Heart right ventricle (tissue), 16 donors: ENCODE results near the gene CYB561. TPM values are rescaled to one million over a fixed set of nuclear protein-coding genes. Genes with fewer than 3 reads are reported as not detected.

Experiments
- ATAC-seq, 8 donors: fragments of 200-7000 bp; cut with Tn5 transposase; one replicate each; pipeline ENCODE4 v1.9.1; 2020; ENCODE audit warnings: mild to moderate bottlenecking in 8 of 8, moderate library complexity in 8 of 8, moderate number of reproducible peaks in 1 of 8
- DNase-seq, 2 donors: peaks; one replicate each; pipeline ENCODE4 v3.0.0-alpha.2; 2020
- H3K27ac ChIP-seq, 10 donors: fragments of 200-600 bp; sonication (generic) in 2 of 10; one replicate each; pipeline versions ENCODE4 v1.5.0 to v1.8.0; 2020 to 2022; ENCODE audit warnings: mild to moderate bottlenecking in 3 of 10
- H3K27me3 ChIP-seq, 7 donors: fragments of 200-600 bp; one replicate each; pipeline ENCODE4 v1.8.0; 2021 to 2022; ENCODE audit warnings: mild to moderate bottlenecking in 2 of 7
- H3K36me3 ChIP-seq, 9 donors: fragments of 200-600 bp; sonication (generic) in 1 of 9; one replicate each; pipeline versions ENCODE4 v1.5.0 to v1.8.0; 2020 to 2022; ENCODE audit warnings: mild to moderate bottlenecking in 2 of 9
- H3K4me1 ChIP-seq, 9 donors: fragments of 200-600 bp; sonication (generic) in 1 of 9; one replicate each; pipeline versions ENCODE4 v1.5.0 to v1.8.0; 2020 to 2022; ENCODE audit warnings: mild to moderate bottlenecking in 4 of 9
- H3K4me3 ChIP-seq, 10 donors: fragments of 200-600 bp; sonication (generic) in 2 of 10; one replicate each; pipeline versions ENCODE4 v1.5.0 to v1.8.0; 2020 to 2022; ENCODE audit warnings: mild to moderate bottlenecking in 7 of 10, moderate library complexity in 2 of 10
- H3K9me3 ChIP-seq, 11 donors: fragments of 200-600 bp in 10 of 11; sonication (generic) in 2 of 11; one replicate each; pipeline versions ENCODE4 v1.5.0 to v1.8.0; 2013 to 2022; ENCODE audit warnings: mild to moderate bottlenecking in 2 of 11, control low read depth in 1 of 11, moderate library complexity in 1 of 11
- CTCF ChIP-seq, 9 donors: fragments of 200-600 bp; sonication (generic) in 2 of 9; IDR thresholded peaks; one replicate each; pipeline versions ENCODE4 v1.5.0 to v1.8.0; 2021 to 2022; ENCODE audit warnings: antibody characterized with exemption in 9 of 9, mild to moderate bottlenecking in 5 of 9, moderate library complexity in 1 of 9
- WGBS, 2 donors: extraction: QIAGEN DNeasy Blood & Tissue Kit; methylation state at CpG; one replicate each; pipeline ENCODE4 v1.1.7; 2013; ENCODE audit warnings: inconsistent platforms in 1 of 2; 5-methylcytosine and 5-hydroxymethylcytosine counted together
- intact Hi-C, 10 donors: fragments of 100-400 bp; cut with DNase I; formaldehyde crosslinking; loops; one replicate each; pipeline versions ENCODE4 v1.11.1 to v1.14.2; 2022
- polyA plus RNA-seq, 2 donors: library from polyadenylated mRNA; stranded (reverse); fragments of 200-250 nt; gene quantifications; one replicate each; pipeline ENCODE4 v1.2.3, GENCODE V29; 2013
- total RNA-seq, 10 donors: library from RNA; stranded (reverse); fragmentation: NEBNext Ultra II Directional in 3 of 10; extraction: Animal tissue kit (Norgen Biotek cat#: 25700) in 3 of 10; gene quantifications; one replicate each; pipeline versions ENCODE4 v1.2.1 to v1.2.4, GENCODE V29; 2021 to 2023
- donor health status: Arrhythmogenic right ventricular cardiomyopathy.
- donor health status: ischemic (EF 13 %, LVEDD 7.1; RV severe dilation, severe dysfunction).
- donor health status: healthy with polysubstance abuse.
- donor health status: DM: no; HTN: yes; CAD: no.
- donor health status: DM: no; HTN: no; CAD: no.
- donor health status: ischemic (EF 25% LVEDD 6.9; RV normal size, moderate dysfunction).
- donor health status: ischemic (EF 25% LVEDD 5.7; RV mildly dilated, moderate dysfunction).
- donor health status: healthy.
- donor health status: DM: yes; HTN: yes; CAD: no.
- donor health status: Ischemic cardiomyopathy.
- donor health status: ischemic (EF 35%, LVEDD 5.7; RV mildly dilated, moderate dysfunction).
- donor health status: nonischemic (EF 11% LVEDD 7.7; RV severe dilation, severe dysfunction).
- donor health status: DM: yes; HTN: yes; CAD: no.
- donor health status: PGD.
- donor health status: ischemic (EF 29% LVEDD 5.4; RV normal size, mild dysfunction).
- donor health status: nonischemic (EF 23%, LVEDD 6.1; RV moderate dilation, normal function).

CYB561 gene
- total and polyA plus RNA-seq, 12 donors: 5.5 to 22.8 (median 8.5) TPM

GRCh38 chr17:63423251-63423950, 22.7 kb downstream of the CYB561 start:
- 63 to 71% methylated on average over 11 of the region's 11 CpGs for WGBS, 2 donors
- intact Hi-C loops: loop anchor here in 2 of 10 donors (5.0 to 10.0 kb wide), 2 partner anchors 189 to 271 kb away; no protein-coding TSS in a partner anchor
- peaks cover 0 to 42% (median 5%) of the 10 kb centered on the region in 9 donors for H3K36me3 ChIP-seq
- TF ChIP-seq CTCF (IDR thresholded peaks at IDR 0.05): no peak
- no peaks in the 10 kb centered on the region for H3K9me3 ChIP-seq
- H3K27me3 ChIP-seq: no peaks in the 10 kb centered on the region
- DNase-seq: no peak
- H3K4me3 ChIP-seq: no peak overlapping the region
- H3K4me1 ChIP-seq: peaks cover 0 to 47% (median 24%) of the 10 kb centered on the region in 9 donors
- H3K27ac ChIP-seq: peak overlapping the region in 4 of 10 donors; percentile 5 to 51 (median 33)
- peak in 2 of 8 donors; percentile 22 to 31 for ATAC-seq

- Histone ChIP-seq H3K27ac (no peak overlapping the region), H3K9me3 (no peaks in the 10 kb centered on the region), H3K4me1 (peaks cover 0 to 35% (median 15%) of the 10 kb centered on the region in 9 donors), H3K36me3 (peaks cover 0 to 55% (median 5%) of the 10 kb centered on the region in 9 donors), H3K4me3 (no peak overlapping the region), H3K27me3 (no peaks in the 10 kb centered on the region)
- TF ChIP-seq CTCF (IDR thresholded peaks at IDR 0.05): no peak
- intact Hi-C loops: loop anchor here in 2 of 10 donors (5.0 to 10.0 kb wide), 2 partner anchors 190 to 273 kb away; no protein-coding TSS in a partner anchor
- DNase-seq: no peak
- ATAC-seq: no peak
- WGBS, 2 donors: 93 to 94% methylated on average over 25 of the region's 25 CpGs
Measured at GRCh38 chr17:63421681-63422645, 24.1 kb downstream of the CYB561 start.

- H3K36me3 ChIP-seq: peaks cover 0 to 64% (median 5%) of the 10 kb centered on the region in 9 donors
- H3K9me3 ChIP-seq: no peaks in the 10 kb centered on the region
- no peak for TF ChIP-seq CTCF (IDR thresholded peaks at IDR 0.05)
- intact Hi-C loops: loop anchor here in 2 of 10 donors (5.0 to 10.0 kb wide), 2 partner anchors 191 to 274 kb away; no protein-coding TSS in a partner anchor
- 95% methylated on average over 25 of the region's 25 CpGs for WGBS, 2 donors
- ATAC-seq (no peak), DNase-seq (no peak)
- peaks cover 0 to 35% (median 15%) of the 10 kb centered on the region in 9 donors for H3K4me1 ChIP-seq
- no peak overlapping the region for H3K4me3 ChIP-seq
- no peaks in the 10 kb centered on the region for H3K27me3 ChIP-seq
- H3K27ac ChIP-seq: peak overlapping the region in 1 of 10 donors; percentile 35
Measured at GRCh38 chr17:63420868-63421680, 25.0 kb downstream of the CYB561 start.
